HG02973 (cell line): ENCODE results near the gene TRAK1.

ENCODE experiments used
- ATAC-seq: cut with Tn5 transposase; IDR thresholded peaks from one replicate; pipeline ENCODE4 v1.9.1; 2021; ENCODE audit warnings: moderate library complexity; ENCODE audit not compliant: unreplicated experiment

TRAK1 gene

DNA sequence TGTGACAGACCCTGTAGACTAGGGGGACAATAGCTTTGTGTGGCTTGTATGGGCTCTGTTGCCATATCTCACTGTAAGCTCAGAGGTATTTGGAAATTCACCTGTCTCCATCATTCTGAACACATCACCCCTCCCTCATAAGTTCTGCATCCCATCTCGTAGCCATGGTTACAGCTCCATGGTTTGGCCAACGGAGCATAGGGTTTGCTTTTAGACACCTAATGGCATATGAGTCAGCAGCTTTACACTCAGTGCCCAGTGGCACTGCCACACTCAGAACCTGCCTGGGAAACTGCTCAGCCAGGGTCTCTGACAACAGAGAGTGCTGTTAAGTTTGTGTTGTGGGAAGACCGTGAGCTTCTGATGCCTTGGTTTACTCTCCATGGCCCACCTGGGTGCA lies 107.6 kb downstream of the TRAK1 start:
- no peak for ATAC-seq

DNA sequence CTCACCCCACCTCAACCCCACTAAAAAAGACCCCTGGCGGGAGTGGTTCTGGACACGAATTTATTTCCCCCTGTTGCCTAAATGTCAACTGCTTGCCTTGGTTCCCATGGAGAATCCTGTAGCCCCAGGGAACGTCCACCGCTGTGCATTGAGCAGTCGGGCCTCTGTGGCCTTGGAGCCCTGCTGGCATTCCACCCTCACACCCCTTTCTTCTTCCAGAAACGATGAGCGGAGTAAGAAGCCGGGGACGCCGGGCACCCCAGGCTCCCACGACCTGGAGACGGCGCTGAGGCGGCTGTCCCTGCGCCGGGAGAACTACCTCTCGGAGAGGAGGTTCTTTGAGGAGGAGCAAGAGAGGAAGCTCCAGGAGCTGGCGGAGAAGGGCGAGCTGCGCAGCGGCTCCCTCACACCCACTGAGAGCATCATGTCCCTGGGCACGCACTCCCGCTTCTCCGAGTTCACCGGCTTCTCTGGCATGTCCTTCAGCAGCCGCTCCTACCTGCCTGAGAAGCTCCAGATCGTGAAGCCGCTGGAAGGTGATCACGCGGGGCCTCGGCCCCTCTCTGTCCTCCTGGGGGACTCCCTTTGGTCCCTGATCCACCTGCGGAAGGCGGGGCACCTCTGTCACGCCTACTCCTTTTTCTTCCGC lies 111.2 kb downstream of the TRAK1 start:
- ATAC-seq = no peak

DNA sequence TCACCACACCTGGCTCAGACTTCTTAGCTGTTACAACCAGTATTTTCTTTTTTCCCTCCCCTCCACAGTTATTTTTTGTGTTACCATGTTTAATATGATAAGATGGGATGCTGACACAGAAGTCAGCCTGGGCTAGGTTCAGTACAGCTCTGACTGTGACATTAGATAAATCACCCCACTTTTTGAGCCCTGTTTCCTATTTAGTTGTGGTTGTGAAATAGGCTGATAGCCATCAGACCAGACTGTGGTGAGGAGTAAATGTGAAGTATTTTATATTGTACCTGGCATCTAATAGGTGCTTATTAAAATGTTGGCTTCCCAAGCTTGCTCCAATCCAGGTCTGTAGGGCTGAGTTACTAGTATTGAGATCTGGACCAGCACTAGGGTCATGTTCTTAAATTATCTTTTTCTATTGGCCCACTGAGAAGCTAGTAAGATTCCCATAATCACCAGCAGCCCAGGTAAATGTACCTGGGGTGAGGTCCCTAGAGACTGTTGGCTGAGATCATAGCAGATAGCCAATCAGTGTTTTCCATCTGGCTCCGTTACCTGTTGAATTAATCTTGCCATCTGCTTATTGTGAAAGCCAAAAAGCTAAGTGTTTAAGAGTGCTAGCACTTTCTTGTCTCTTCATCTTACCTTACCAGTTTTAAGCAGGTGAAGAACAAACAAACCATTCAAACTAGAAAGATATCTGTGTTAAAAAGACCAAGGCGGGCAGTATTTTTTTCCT lies 113.9 kb downstream of the TRAK1 start:
- no peak for ATAC-seq

DNA sequence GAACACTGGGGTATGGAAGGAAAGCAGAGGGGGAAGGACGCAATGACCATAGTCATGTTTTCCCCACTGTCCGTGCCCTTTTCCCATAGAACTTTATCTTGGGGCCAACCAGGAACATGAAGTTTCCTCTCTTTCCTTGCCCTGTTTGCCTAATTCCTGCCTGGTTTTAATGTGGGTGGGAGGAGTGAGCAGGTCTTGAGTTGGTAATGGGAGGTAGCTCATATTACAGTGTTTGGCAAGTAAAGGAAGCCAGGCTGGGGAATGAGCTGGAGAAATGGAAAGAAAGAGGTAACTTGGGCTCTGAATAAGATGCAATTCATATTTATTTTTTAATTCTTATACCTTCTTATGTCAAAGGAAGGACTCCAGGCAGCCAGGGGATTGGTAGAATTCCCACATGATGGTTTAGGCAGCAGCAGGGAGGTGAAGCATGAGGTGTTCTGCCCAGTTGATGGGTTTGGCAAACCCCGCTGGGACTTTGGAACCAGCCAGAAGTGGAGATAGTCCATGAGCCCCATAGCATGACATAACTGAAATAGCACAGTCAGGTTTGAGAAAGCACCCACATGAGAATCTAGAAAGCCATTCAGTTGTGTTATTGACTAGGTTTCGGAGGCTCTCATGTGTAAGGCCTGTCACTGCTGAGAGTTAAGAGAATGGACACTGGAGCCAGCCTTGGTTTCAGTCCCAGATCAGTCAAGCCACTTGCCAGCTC lies 114.8 kb downstream of the TRAK1 start:
- ATAC-seq = peak; percentile 85

DNA sequence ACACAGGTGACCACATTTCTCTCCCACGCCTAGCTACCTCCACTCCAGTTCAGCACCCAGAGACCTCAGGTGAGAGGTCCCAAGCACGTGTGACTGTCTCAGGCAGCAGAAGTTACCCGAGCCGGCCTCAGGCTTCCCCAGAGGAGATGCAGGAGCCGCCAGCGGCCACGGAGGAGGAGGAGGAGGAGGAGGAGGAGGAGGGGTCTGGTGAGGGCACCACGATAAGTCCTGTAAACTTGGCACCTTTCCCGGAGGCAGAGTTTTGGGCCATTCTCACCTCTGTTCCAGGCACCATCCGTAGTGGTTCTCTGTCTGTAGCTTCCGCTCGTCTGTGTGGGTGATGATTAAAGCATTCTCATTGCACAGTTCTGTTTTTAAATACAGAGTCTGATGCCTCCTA lies 118.8 kb downstream of the TRAK1 start:
- no peak for ATAC-seq

DNA sequence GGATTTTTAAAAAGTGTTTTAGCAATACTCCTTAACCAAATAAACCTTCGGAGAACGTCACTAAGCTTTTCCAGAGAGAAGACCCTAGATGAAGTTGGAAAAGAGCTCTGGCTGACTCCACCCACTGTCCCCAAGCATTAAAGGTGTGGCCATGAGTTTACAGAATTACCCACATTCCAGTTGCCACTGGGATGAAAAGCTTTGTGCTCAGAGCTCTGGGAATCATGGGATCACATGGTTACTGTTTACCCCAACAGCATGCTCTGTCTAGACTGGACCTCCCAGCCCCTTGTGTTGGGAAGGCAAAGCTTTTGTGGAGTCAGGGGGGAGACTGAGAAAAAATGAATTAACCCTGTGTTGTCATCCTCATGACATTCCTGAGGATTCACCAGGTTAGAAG lies 119.6 kb downstream of the TRAK1 start:
- ATAC-seq = no peak

DNA sequence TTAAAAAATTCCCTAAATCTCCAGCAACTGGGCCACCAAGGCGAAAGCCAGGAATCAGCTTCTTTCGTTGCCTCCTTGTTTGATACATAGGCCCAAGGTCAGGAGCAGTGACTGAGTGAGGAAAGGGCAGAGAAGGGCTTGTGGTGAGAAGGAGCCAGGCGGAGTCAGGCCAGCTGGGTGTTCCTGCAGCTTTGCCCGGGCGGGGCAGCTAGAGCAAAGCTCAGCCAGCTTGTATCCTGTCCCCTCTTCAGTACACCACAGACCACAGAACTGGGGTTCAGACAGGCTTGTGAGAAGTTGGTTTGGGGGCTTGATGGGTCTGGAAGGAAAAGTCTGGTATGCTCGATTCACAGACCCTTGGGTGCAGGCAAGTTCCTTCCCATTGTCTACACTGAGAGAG lies 122.3 kb downstream of the TRAK1 start:
- no peak for ATAC-seq

DNA sequence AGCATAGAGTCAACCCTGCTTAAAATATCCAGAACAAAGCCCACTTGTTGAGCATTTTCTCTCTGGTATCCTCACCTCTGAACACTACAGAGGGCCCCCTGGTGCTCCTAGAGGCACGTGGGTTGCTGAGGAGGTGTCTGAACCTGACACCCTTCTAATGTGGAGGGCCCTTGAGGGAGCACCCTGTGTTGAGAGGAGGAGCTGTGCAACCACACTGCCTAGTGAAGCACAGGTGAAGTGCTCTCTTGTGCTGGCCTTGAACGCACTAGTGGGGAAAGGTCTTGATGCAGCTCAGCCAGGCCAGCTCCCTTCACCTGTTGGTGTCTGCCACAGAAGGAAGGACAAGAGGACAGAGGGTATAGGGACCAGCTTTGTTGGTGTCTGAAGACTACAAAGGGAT lies 122.9 kb downstream of the TRAK1 start:
- ATAC-seq = no peak

DNA sequence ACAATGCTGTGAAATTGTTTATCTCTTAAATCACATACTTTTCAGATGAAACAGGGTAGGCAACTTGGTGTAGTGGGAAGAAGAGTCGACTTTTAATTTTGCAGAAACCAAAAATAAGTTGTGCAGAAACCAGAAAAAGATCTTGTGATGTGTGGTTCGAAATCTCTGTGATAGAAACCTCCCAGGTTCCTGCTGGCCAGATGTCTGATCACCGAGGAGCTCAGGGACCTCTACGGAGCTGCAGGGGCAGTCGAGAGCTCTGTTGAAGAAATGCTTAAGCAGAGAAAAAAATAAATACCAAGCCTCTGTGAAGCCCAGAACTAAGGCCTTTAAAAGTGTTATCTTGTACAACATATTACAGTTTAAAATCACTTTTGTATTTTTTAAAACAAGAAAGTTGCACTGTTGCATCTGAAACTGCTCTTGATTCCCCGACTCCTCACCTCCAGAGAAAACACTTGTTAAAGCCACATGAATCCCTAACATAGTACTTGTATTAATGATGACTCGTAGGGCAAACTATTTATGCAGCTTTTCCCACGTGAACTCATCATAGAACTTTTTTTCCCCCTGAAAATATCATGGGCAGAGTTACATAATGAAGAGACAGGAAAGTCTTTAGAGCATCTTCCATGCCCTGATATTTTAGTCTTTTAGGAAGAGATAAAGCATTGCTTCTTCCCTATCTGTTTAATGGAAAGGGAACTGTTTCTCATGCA lies 123.6 kb downstream of the TRAK1 start:
- ATAC-seq = no peak

DNA sequence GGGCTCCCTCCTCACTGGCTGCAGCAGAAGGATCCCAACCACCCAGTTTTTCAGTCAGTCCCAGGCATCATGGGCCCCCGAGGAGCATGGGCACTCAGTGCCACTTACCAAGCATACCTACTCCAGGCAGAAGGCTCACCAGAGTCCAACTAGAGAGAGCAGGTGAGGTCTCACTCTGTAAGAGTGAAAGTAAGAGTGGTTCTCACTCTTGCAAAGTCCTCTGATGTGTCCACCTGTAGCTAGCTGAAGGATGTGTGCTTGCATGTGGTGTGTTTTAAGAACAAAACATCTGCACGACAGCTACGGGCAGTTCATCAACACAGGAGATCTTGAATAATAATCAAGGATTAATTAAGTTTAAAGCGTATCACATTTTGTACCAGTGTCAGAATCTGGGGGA lies 125.1 kb downstream of the TRAK1 start:
- ATAC-seq = peak; percentile 51

DNA sequence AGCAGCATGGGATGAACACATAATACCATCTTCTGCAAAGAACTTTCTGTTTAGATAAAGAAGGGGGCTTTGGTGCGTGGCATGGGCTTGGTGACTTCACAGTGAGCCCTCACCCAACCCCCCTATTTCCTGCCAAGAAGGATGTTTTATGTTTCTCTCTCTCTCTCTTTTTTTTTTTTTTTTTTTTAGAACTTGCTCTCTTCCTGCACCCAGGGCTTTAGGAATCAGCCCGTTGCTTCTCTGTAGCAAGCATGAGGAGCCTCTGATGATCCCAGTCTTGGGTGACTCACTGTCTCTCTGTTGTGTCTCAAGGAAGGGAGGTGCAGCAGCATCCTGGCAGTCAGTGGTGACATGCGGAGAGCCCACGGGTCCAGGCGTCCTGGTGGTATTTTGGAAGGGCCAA lies 125.8 kb downstream of the TRAK1 start:
- ATAC-seq = no peak

DNA sequence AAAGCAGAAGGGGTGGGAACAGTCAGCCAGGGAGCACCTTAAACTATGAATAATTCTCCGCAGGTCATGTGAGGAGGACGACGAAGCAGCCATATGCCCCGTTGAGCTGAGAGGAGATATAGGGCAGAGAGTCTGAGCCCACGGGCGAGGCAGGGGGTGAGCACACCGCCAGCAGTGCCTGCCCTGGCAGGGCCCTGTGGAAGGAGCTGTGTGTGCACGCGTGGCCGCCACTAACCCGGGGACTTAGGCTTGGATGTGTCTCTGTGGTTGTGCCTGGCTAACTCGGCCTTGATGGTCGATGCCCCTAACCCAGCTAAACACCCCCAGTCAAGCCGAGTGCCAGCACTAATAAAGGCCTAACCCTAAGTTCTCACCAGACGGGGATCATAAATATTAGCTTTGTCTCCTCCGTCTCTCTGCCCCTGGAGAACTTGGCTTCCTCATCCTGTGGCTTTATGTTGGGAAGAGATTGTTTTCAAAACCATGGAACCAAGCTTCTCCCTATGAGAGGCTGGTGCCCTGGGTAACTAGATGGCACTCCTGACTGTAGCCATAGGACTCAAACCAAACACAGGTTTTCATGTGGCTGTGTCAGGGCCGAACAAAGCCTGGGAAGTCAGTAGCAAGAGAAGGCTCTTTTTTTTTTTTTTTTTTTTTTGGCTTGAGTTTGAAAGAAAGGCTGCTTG lies 129.4 kb downstream of the TRAK1 start:
- ATAC-seq = no peak

DNA sequence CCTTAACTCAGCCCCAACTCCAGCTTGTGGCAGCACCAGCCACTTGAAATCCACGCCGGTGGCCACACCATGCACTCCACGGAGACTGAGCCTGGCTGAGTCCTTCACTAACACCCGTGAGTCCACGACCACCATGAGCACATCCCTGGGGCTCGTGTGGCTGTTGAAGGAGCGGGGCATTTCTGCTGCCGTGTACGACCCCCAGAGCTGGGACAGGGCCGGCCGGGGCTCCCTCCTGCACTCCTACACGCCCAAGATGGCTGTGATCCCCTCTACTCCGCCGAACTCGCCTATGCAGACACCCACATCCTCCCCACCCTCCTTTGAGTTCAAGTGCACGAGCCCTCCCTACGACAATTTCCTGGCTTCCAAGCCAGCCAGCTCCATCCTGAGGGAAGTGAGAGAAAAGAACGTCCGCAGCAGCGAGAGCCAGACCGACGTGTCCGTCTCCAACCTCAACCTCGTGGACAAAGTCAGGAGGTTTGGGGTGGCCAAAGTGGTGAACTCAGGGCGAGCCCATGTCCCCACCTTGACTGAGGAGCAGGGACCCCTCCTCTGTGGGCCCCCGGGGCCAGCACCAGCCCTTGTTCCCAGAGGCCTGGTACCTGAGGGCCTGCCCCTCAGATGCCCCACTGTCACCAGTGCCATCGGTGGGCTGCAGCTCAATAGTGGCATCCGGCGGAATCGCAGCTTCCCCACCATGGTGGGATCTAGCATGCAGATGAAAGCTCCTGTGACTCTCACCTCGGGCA lies 132.0 kb downstream of the TRAK1 start:
- no peak for ATAC-seq

DNA sequence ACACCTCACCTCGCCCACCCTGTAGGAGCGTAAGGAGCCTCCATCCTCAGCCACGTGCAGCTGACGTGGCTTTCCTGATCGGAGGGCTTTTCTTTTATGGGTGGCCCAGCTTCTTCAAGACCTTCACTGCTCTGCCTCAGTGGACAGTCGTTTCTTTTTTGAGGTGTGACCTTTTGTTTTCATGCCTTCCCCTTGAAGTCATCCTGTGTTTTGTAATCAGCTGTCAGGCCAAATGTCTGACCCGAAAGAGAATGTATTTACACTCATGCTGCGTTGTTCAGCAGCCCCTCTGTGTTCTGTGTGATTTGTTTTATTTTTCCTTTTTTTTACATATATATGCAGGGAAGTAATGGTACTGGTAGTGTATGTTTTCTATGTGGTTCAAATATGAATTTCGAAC lies 133.0 kb downstream of the TRAK1 start:
- ATAC-seq = no peak

DNA sequence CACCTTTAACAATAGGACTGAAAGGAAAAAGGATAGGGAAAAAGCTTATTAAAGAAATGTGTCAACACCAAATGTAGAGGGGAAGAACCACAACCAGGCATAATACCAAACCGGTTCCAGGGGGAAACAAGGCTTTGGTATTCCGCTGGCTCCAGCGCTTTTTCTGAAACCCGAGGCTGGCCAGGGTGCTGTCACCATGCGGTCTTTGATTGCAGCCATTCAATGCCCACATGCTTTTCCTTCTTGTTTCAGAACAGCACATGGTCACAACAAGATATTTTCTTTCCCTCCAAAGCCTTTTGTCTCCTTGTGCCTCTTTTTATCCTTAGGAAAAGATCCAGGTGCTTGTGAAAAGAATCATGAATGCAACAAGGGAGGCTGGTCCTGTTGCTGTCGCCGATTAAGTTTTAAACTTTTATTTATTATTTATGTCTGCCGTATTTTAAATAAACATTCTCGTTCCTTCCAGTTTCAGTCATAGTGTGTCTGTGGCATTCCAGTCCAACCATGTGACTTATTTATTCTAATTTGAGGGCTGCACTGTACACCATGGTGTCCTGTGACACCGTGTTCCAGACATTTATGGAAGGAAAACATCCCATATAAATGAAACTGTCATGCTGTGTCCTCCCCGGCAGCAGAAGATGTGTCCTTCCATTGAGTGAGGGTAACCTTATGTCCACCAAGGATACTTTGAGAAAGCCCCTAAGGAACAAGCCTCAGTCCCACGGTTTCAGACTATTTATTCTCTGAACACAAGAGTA lies 133.7 kb downstream of the TRAK1 start:
- ATAC-seq = no peak

DNA sequence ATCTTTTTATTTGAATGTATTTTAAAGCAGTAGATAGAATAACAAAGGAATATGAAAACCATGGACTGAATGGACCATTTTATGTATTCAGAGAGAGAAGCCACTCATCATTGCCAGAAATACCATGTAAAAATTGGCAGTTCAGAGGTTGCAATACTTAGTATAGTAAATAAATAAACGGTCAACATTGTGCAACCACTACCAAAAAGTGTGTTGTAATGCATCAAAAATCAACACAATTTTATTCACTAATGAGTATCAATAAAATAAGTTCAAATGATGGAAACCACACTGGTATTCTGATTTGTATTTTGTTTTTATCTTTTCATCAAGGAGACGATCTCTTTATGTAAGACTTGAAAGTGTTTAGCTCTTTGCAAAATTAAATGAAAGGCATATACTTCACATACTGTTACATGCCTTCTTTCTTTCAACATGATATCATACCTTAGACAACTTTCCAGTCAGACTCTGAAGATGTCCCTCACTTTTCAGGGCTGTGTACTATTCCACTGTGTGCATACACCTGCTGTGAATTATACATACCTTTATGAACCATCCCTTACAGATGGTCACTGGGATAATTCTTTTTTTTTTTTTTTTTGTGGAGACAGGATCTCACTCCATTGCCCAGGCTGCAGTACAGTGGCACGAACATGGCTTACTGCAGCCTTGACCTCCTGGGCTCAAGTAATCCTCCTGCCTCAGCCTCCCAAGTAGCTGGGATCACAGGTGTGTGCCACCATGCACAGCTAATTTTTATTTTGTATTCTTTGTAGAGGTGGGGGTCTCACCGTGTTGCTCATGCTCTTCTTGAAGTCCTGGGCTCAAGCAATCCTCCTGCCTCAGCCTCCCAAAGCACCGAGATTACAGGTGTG lies 134.6 kb downstream of the TRAK1 start:
- ATAC-seq = no peak

DNA sequence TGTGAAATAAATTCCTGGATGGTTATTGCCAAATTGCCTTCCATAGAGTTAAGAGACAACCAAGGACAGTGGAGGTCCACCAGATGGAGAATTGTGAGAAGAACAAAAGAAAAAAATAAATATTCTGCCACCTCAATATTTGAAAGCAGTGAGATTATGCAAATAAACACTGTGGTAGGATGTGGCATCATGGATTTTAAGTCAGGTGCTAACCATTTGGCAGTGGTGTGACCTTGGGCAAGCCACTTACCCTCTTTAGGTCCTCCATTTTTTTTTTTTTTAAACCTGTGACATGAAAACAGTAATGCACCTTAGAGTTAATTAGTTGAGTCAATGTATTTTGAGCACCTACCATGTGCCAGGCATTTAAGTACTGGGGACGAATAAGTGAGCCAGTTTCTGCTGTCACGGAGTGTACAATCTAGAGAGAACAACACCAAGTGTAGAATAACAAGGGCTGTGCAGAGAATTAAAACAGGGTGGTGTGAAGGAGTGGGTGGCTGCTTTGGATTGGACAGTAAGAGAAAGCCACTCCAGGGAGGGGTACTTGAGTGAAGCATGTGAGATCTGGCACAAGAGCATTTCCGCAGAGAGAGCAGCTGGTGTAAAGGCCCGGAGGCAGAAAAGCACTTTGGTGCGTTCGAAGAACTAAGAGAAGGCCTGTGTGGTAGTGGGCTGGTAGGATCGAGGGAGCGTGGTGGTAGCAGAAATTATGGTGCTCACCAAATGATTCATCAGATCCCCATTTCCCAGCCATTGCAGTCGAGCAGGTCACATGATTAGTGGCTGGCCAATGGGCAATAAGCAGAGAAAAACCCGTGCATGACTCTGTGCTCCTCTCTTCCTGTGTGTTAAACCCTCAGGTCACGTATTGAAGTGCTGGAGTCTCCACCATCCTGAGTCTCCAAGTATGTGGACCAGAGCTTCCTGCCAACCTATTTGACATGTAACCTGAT lies 135.6 kb downstream of the TRAK1 start:
- ATAC-seq = no peak
